Esophagus (tissue), 2 donors: Measurements from ENCODE around the gene IRF8. TPM values are rescaled to one million over a fixed set of nuclear protein-coding genes. Genes with fewer than 3 reads are reported as not detected.

Source experiments
- H3K27ac ChIP-seq, 2 donors: one replicate each; pipeline ENCODE4 v1.5.1; 2013; ENCODE audit warnings: low read depth in 2 of 2, mild to moderate bottlenecking in 2 of 2, inconsistent platforms in 1 of 2, low read length in 1 of 2, moderate library complexity in 1 of 2
- H3K27me3 ChIP-seq, 2 donors: one replicate each; pipeline ENCODE4 v1.6.1; 2013; ENCODE audit warnings: low read length in 2 of 2, control low read depth in 1 of 2, mild to moderate bottlenecking in 1 of 2; ENCODE audit not compliant: insufficient read depth in 2 of 2, control insufficient read depth in 1 of 2
- H3K36me3 ChIP-seq, 2 donors: one replicate each; pipeline ENCODE4 v1.6.1; 2013; ENCODE audit warnings: low read length in 1 of 2; ENCODE audit not compliant: control insufficient read depth in 2 of 2, insufficient read depth in 2 of 2
- H3K4me1 ChIP-seq, 2 donors: one replicate each; pipeline ENCODE4 v1.6.1; 2013; ENCODE audit warnings: low read length in 1 of 2; ENCODE audit not compliant: control insufficient read depth in 2 of 2, insufficient read depth in 2 of 2
- H3K4me3 ChIP-seq, 2 donors: one replicate each; pipeline ENCODE4 v1.5.1; 2013; ENCODE audit warnings: low read length in 2 of 2, mild to moderate bottlenecking in 2 of 2, low read depth in 1 of 2, moderate library complexity in 1 of 2
- H3K9me3 ChIP-seq, 2 donors: one replicate each; pipeline ENCODE4 v1.6.1; 2013; ENCODE audit warnings: mild to moderate bottlenecking in 2 of 2, low read depth in 1 of 2, low read length in 1 of 2, moderate library complexity in 1 of 2; ENCODE audit not compliant: control insufficient read depth in 2 of 2, insufficient read depth in 1 of 2
- WGBS, 2 donors: extraction: QIAGEN DNeasy Blood & Tissue Kit; methylation state at CpG; one replicate each; pipeline ENCODE4 v1.1.7; 2013; 5-methylcytosine and 5-hydroxymethylcytosine counted together
- polyA plus RNA-seq, 2 donors: library from polyadenylated mRNA; stranded (reverse); fragments of 200-250 nt; gene quantifications; one replicate each; pipeline ENCODE4 v1.2.3, GENCODE V29; 2013
- donor health status: healthy with polysubstance abuse.
- donor health status: Bipolar disorder and iron deficiency.

The IRF8 gene
- polyA plus RNA-seq, 2 donors, result 0.53 to 0.96 TPM

GRCh38 chr16:85891033-85891775 lies 7.8 kb upstream of the IRF8 start:
- no peaks in the 10 kb centered on the region for H3K27me3 ChIP-seq
- H3K9me3 ChIP-seq, result peaks cover 0 to 2% of the 10 kb centered on the region in 2 donors
- H3K36me3 ChIP-seq, result no peaks in the 10 kb centered on the region
- 51 to 68% methylated on average over 6 of the region's 6 CpGs for WGBS, 2 donors
- no peak overlapping the region for H3K4me3 ChIP-seq
- H3K27ac ChIP-seq, result no peak overlapping the region
- no peaks in the 10 kb centered on the region for H3K4me1 ChIP-seq

DNA sequence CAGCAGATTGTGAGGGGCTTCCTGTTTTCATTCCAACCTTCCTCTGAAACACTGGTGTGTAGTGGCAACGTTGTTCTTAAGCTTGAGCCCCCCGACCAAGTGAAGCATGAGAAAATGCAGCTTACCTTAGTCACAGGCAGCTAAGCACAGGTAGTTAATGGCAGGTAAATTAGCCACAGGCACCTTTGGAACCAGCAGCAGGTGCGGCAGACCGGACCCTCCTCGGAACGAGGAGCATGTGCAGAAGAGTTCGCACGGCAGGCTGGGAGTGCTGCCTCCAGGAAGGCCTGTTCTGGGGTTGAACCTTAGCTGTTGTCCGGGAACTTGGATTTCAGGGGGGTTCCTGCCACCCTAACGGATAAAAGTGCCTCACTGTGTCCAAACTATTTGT lies 7.2 kb upstream of the IRF8 start:
- Histone ChIP-seq H3K4me3 (no peak overlapping the region), H3K36me3 (no peaks in the 10 kb centered on the region), H3K9me3 (peaks cover 0 to 2% of the 10 kb centered on the region in 2 donors), H3K27me3 (no peaks in the 10 kb centered on the region), H3K27ac (no peak overlapping the region), H3K4me1 (no peaks in the 10 kb centered on the region)
- 45 to 54% methylated on average over 10 of the region's 10 CpGs for WGBS, 2 donors

DNA sequence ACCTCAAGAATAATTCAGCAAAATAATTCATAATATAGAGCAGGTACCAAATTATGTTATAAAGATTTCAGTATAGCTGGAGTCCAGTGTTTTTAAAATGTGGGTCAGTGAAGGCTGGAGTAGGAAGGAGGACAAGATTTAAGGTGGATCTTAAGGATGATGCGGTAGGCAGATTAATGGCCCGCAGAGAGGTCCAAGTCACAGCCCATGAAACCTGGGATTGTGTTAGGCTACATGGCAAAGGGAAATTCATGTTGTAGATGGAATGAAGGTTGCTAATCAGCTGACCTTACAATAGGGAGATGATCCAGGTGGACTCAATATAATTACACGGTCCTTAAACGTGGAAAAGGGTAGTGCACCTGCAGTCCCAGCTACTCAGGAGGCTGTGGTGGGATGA lies 6.2 kb upstream of the IRF8 start:
- Histone ChIP-seq H3K4me3 (no peak overlapping the region), H3K36me3 (no peaks in the 10 kb centered on the region), H3K4me1 (no peaks in the 10 kb centered on the region), H3K9me3 (peaks cover 0 to 2% of the 10 kb centered on the region in 2 donors), H3K27ac (no peak overlapping the region), H3K27me3 (no peaks in the 10 kb centered on the region)
- WGBS, 2 donors, result 84 to 88% methylated on average over 4 of the region's 4 CpGs

DNA sequence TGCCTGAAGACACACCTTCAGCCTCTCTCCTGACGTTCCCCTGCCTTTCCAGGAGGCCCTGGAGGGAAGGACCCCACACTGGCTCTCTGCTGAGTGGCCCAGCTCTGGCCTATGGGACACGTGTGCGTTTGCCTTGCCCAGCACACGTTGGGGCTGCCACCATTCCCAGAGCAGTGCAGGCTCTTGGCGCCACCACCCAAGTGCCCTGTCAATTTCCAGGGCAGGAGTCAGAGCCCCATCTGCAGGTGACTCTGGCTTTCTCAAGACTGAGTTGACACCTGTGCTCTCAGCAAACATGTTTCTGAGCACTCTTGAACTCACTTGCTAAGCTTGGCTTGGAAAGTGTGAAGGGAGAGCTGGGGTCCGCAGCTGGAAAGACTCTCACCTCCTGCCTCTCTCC lies 4.7 kb upstream of the IRF8 start:
- Histone ChIP-seq H3K27ac (no peak overlapping the region), H3K9me3 (peaks cover 0 to 2% of the 10 kb centered on the region in 2 donors), H3K36me3 (no peaks in the 10 kb centered on the region), H3K4me3 (no peak overlapping the region), H3K4me1 (peaks cover 0 to 3% of the 10 kb centered on the region in 2 donors), H3K27me3 (peaks cover 0 to 10% of the 10 kb centered on the region in 2 donors)
- 59 to 68% methylated on average over 6 of the region's 6 CpGs for WGBS, 2 donors

GRCh38 chr16:85897382-85897781 lies 1.6 kb upstream of the IRF8 start:
- Histone ChIP-seq H3K27me3 (peaks cover 0 to 10% of the 10 kb centered on the region in 2 donors), H3K27ac (no peak overlapping the region), H3K36me3 (no peaks in the 10 kb centered on the region), H3K4me1 (peaks cover 0 to 3% of the 10 kb centered on the region in 2 donors), H3K4me3 (no peak overlapping the region), H3K9me3 (no peaks in the 10 kb centered on the region)
- 25 to 26% methylated on average over 2 of the region's 2 CpGs for WGBS, 2 donors

GRCh38 chr16:85899444-85899843 lies 482 bp downstream of the IRF8 start:
- WGBS, 2 donors, result 42 to 48% methylated on average over 7 of the region's 7 CpGs
- Histone ChIP-seq H3K4me3 (peak overlapping the region in 1 of 2 donors; percentile 32), H3K36me3 (no peaks in the 10 kb centered on the region), H3K9me3 (no peaks in the 10 kb centered on the region), H3K27ac (no peak overlapping the region), H3K4me1 (peaks cover 0 to 3% of the 10 kb centered on the region in 2 donors), H3K27me3 (peaks cover 0 to 10% of the 10 kb centered on the region in 2 donors)

GRCh38 chr16:85900027-85900792 lies 1.2 kb downstream of the IRF8 start:
- 72 to 79% methylated on average over 17 of the region's 17 CpGs for WGBS, 2 donors
- Histone ChIP-seq H3K27ac (no peak overlapping the region), H3K27me3 (peaks cover 0 to 10% of the 10 kb centered on the region in 2 donors), H3K36me3 (no peaks in the 10 kb centered on the region), H3K9me3 (no peaks in the 10 kb centered on the region), H3K4me1 (peaks cover 0 to 3% of the 10 kb centered on the region in 2 donors), H3K4me3 (no peak overlapping the region)

GRCh38 chr16:85901110-85901509 lies 2.1 kb downstream of the IRF8 start:
- Histone ChIP-seq H3K36me3 (no peaks in the 10 kb centered on the region), H3K27me3 (peaks cover 0 to 10% of the 10 kb centered on the region in 2 donors), H3K4me1 (peaks cover 0 to 3% of the 10 kb centered on the region in 2 donors), H3K9me3 (no peaks in the 10 kb centered on the region), H3K27ac (no peak overlapping the region), H3K4me3 (no peak overlapping the region)
- 93 to 94% methylated on average over 4 of the region's 4 CpGs for WGBS, 2 donors

DNA sequence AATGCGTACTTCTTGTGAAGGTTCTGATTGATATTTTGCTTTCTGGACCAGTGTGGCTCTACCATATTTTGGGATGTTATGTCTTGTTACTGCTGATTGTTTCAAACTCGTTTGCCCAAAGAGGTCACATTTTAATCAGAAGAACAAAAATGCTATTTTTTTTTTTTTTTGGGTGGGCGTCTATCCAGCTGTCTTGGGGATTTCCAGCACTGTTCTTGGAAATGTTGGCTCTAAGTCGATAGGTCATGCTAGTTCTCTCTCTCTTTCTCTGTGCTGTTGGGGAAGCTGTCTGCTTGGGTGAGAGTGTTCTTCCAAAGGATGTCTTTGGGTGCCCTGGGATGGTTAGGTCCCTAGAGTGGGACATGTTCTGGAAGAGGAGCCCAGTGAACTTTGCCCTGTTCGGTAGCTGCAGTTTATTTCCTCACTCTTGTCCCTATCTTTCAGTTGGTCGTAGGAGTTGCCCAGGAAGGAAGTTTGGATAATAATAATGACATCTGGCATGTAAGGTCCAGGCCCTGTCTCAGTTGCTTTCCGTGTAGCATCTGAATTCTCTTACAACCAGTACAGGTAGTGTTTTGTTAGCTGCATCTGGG lies 2.9 kb downstream of the IRF8 start:
- H3K4me1 ChIP-seq, result peaks cover 0 to 3% of the 10 kb centered on the region in 2 donors
- 40 to 44% methylated on average over 7 of the region's 7 CpGs for WGBS, 2 donors
- no peaks in the 10 kb centered on the region for H3K36me3 ChIP-seq
- no peak overlapping the region for H3K27ac ChIP-seq
- H3K9me3 ChIP-seq, result peaks cover 0 to 3% of the 10 kb centered on the region in 2 donors
- no peak overlapping the region for H3K4me3 ChIP-seq
- H3K27me3 ChIP-seq, result peaks cover 0 to 10% of the 10 kb centered on the region in 2 donors
